ENCODE measurements around the gene PLD1. TPM values are rescaled to one million over a fixed set of nuclear protein-coding genes. Genes with fewer than 3 reads are reported as not detected.

PLD1 gene, protein sequence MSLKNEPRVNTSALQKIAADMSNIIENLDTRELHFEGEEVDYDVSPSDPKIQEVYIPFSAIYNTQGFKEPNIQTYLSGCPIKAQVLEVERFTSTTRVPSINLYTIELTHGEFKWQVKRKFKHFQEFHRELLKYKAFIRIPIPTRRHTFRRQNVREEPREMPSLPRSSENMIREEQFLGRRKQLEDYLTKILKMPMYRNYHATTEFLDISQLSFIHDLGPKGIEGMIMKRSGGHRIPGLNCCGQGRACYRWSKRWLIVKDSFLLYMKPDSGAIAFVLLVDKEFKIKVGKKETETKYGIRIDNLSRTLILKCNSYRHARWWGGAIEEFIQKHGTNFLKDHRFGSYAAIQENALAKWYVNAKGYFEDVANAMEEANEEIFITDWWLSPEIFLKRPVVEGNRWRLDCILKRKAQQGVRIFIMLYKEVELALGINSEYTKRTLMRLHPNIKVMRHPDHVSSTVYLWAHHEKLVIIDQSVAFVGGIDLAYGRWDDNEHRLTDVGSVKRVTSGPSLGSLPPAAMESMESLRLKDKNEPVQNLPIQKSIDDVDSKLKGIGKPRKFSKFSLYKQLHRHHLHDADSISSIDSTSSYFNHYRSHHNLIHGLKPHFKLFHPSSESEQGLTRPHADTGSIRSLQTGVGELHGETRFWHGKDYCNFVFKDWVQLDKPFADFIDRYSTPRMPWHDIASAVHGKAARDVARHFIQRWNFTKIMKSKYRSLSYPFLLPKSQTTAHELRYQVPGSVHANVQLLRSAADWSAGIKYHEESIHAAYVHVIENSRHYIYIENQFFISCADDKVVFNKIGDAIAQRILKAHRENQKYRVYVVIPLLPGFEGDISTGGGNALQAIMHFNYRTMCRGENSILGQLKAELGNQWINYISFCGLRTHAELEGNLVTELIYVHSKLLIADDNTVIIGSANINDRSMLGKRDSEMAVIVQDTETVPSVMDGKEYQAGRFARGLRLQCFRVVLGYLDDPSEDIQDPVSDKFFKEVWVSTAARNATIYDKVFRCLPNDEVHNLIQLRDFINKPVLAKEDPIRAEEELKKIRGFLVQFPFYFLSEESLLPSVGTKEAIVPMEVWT
- total RNA-seq = 9.5 and 15.5 TPM in 2 replicates

DNA sequence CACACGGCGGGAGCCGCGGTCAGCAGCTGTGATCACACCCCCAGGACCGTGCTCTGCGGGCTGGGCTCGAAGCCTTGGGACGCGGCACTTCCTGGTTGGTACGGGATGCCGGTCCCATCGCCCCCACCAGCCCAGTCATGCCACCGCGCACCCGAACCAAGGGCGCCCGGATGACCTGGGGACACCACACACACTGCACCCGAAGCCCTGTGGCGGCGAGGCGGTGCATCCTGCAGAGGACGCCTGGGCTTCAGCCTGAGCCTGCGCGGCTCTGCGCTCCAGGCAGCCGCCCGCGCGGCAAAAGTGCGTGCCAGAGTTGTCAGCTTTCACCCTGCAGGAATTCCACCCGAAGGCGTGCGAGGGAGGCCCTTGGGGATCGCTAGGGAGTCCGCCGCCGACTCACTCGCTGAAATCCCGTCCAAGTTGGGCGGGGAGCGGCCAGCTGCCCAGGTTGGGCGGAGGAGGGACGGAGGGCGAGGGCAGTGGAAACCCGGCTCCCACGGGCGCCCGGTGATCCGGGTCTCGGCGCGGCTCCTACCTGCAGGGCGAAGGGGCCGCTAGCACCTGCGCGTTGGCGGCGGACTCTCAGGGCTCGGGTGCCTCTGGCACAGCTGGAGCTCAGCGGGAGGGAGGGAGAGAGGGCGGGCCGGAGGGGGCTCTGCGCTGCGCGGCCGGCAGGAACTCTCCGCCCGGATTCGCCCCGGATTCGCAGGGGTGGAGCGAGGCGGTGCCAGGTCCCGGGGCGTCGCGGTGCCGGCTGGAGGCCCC, at the start of gene PLD1:
TSS of gene PLD1 (minus strand) at position 623 of the 768 bp plus-strand sequence. CDS start 72,432 bp downstream, outside the sequence.

DNA sequence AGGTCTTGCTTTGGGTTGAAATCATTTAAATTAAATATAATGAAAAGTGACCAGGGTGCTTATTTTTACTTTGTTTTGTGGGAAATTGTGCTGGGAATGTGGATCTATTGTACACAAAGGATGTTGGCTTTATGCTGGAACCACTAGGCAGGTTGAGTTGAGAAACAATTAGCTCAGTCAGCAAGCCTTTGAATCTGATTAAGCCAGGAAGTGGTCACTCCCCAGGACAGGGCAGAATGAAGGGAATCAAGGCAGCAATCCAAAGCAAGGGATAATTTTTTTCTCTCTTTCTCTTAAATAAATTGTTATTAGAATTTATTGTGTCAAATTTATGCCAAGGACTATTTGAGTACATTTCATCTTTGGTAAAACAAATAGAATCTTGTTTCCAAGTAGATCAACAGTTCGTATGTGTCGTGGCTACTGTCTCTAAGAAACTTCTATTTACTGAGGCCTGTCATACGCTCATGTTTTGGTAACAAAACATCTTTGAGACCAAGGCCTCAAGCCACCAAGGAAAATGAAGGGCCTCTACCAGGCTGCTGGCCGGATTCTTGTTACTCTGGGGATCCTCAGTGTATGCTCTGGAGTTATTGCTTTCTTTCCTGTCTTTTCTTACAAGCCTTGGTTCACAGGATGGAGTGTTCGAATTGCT, 32.7 kb upstream of the PLD1 start, which contains the start of gene TMEM212:
TSS of gene TMEM212 (plus strand) at position 486 of the 655 bp plus-strand sequence. CDS start at position 521, 35 bp downstream.

Other genes with a start within 250 kb of the PLD1 start
- not detected in 2 replicates for gene TMEM212, start 32.9 kb upstream of the PLD1 start, total RNA-seq
- 52.3 and 64.4 TPM in 2 replicates for gene FNDC3B, start 229.1 kb upstream of the PLD1 start, total RNA-seq

All from bronchial smooth muscle cell (primary cell).